NCI-H748 (cell line): ENCODE data around the gene TMEM132E.
A peak's percentile ranks its signal among the peaks of the same experiment; 100 is the strongest.
"Not testable (repeated sequence)": the region's sequence is repeated elsewhere in the genome, so short reads cannot be mapped to it uniquely, and the experiment has no call there.

ENCODE experiments used
- DNase-seq: peaks from one replicate; lab custom pipeline; 2025; ENCODE audit not compliant: unreplicated experiment; lab: John Stamatoyannopoulos, UW

Gene TMEM132E, protein sequence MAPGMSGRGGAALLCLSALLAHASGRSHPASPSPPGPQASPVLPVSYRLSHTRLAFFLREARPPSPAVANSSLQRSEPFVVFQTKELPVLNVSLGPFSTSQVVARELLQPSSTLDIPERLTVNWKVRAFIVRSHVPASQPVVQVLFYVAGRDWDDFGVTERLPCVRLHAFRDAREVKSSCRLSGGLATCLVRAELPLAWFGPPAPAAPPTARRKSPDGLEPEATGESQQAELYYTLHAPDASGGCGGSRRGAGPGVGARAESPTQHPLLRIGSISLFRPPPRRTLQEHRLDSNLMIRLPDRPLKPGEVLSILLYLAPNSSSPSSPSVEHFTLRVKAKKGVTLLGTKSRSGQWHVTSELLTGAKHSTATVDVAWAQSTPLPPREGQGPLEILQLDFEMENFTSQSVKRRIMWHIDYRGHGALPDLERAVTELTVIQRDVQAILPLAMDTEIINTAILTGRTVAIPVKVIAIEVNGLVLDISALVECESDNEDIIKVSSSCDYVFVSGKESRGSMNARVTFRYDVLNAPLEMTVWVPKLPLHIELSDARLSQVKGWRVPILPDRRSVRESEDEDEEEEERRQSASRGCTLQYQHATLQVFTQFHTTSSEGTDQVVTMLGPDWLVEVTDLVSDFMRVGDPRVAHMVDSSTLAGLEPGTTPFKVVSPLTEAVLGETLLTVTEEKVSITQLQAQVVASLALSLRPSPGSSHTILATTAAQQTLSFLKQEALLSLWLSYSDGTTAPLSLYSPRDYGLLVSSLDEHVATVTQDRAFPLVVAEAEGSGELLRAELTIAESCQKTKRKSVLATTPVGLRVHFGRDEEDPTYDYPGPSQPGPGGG (N-terminal part only)

DNA sequence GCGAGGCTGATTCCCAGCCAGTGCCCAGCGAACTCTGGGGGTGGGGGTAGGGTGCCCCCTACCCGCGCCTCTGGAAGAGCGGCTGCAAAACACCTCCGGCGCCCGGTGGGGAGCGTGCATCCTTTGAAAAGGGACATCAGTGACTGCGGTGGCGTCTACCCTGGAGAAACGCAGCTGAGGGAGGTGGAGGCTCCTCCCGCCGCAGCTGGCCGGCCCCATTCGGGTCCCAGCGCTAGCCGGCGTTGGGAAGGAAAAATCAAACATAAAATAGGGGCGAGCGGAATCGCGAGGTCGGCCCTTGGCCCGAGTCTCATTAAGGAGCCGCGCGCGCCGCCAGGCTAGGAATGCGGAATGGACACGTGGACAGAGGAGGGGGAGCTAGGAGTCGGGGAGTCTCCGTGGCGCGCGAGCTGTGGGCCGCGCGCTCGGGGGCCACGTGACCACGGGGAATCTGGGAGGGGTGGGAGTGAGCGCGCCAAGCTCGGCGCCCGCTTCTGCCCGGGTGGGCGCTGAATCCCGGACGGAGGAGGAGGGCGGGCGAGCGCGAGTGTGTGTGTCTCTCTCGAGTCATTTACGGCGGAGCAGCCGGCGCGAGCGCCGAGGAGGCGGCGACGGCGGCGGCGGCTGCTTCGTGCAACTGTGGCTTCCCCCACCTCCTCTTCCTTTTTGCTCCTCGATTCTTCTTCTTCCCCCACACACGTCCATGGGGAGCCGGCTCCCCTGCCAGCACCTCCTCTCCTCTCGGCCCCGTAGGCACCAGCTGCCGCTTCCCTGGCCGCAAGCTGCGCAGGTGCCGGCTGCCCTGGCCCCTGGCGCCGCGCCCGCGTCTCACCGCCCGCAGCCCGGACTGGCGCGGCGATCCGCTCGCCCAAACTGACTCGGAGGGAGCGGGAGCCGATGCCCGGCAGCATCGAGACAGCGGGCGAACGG, at the start of gene TMEM132E:
Gene TMEM132E, plus strand, starts transcription at position 566 of the 930 bp plus-strand sequence. CDS start 1,495 bp downstream, outside the sequence.
- DNase-seq: peak; percentile 56

DNA sequence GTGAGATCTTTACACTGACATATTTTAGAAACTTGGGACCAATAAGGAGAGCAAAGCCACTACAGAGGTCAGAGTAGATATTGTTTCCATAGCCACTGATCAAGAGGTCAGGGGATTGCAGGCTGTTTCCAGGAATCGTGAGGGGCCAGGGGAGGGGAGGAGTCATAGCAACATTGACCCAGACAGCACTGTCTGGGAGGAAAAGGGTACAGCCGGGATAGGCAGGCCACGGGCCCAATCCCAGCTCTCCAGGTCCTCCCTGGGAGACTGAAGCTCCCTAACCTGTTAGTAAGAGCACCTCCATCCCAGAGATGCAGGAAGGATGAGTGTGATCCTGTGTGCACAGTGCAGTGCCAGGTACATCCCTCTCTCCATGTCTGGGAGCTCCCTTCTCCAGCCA, 48.5 kb upstream of the TMEM132E start:
- no peak for DNase-seq

DNA sequence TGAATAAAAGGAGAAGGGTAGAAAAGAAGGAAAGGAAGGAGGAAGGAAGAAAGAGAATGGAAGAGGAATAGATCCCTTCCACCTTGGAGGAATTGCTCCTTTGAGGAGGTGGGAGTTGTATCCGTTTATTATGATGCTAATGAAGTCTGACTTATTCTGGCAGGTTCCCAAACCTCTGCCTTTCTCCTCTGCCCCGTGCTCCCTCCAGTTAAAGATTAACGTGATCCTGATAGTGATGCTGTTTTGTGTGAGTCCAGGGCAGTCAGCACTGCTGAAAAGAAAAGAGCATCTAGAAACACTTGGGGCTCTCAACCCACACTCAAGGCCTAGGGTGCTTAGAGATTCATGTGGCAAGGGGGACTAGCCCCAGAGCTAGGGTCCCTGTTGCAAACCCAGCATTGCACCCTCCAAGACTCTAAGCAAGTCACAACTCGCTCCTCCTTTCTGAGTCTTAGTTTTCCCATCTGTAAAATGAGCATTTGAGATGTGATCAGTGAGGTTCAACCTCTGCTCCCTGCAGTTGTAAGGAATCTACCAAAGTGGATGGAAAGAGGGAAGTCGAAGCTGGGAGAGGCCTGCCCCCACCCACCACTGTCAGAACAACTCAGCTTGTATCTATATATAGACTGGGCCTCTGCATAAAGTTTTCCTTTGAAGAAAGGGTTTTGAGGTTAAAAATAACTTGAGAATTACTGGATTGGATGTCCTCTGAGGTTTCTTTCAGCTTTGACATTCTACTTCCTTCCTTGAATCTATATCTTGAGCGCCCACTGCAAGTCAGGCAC, 46.9 kb upstream of the TMEM132E start:
- DNase-seq: no peak

DNA sequence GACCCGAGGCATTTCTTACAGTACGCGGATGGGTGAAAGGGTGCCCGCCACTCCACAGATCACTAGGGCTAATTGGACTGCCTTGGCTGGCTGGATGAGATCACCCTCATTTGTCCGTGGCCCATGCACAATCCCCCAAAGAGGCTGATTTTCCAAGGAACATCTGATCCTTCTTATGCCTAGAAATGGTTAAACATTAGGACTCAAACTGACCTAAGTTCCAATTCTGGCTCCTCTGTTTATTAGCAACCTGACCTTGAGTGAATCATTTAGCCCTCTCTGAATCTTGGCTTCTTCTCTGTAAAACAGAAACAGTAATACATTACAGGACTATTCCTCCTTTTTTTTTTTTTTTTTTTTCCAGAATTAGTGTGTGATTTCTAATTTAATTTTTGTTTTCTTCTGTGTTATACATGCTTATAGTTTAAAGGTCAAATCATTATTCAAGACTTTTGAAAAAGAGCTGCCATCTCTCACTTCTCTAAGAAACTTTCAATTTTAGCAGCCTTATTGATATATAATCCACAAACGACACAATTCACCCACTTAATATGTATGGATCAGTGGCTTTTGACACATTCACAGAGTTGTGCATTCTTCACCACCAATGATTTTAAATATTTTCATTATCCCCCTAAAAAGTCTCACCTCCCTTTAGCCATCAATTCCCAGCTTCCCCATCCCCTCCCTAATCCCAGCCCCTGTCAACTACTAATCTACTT, 45.4 kb upstream of the TMEM132E start:
- no peak for DNase-seq

DNA sequence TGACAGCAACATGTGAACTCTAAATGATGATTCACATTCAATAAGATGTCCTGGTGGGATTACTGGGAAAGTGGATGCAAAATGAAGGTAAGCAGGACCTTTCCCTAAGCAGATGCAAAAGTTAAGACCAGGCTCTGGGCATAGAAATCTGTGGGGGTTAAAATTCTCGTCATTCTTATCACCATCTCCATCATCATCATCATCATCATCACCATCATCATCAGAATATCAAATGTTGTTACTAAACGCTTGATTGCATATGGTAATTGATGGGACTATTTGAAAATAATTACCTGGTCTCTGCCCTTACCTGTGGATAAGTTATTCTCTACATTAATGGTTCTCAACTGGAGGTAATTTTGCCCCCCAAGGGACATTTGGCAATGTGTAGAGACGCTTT, 41.9 kb upstream of the TMEM132E start:
- DNase-seq: no peak

DNA sequence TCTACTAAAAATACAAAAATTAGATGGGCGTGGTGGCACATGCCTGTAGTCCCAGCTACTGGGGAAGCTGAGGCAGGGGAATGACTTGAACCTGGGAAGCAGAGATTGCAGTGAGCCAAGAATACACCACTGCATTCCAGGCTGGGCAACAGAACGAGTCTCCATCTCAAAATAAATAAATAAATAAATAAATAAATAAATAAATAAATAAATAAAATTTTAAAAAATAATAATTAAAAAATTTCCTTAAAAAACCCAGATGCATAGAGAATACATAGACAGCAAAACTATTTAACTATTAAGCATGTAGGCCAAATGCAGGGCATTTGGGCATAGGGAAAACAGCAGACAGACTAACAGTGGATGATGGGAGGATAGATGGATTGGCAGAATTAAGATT, 40.8 kb upstream of the TMEM132E start:
- not testable (repeated sequence) for DNase-seq

DNA sequence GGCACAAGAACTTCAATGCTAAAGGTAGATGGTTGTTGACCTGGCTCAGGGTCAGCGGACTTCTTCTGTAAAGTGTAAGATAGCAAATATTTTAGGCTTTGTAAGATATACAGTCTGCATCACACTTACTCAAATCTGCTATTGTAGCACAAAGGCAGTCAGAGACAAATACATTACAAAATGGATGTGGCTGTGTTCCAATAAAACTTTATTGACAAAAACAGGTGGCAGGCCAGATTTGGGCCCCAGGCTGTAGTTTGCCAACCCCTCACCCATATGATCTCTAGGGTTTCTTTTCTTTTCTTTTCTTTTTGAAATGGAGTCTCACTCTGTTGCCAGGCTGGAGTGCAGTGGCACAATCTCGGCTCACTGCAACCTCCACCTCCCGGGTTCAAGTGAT, 39.5 kb upstream of the TMEM132E start:
- no peak for DNase-seq

DNA sequence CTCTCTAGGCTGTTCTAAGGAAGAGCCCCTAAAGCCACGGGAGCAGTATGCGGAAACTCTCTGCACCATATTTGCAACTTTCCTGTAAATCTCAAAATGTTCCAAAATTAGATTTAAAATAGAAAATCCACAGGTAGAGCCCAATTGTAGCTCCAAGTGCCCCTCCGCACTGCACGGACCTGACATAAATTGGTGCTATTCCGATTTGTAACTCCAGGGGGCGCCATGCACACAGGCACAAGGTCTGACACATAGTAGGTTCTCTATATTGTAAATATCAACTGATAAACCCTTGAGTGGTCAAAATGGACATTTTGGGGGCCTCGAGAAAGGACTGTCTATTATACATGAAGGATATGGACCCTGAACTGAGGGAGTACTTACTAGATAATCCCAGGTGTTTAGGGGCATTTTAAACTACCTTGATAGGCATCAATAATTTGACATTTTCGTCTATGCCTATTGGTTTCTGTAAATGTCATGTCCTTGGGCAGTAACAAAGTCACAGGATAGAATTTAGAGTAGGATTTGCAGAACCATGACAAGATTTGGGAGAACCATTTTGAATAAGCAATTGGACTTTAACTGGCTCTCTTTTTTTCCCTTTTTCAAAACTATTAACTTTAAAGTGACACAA, 36.6 kb upstream of the TMEM132E start:
- DNase-seq: peak; percentile 4

DNA sequence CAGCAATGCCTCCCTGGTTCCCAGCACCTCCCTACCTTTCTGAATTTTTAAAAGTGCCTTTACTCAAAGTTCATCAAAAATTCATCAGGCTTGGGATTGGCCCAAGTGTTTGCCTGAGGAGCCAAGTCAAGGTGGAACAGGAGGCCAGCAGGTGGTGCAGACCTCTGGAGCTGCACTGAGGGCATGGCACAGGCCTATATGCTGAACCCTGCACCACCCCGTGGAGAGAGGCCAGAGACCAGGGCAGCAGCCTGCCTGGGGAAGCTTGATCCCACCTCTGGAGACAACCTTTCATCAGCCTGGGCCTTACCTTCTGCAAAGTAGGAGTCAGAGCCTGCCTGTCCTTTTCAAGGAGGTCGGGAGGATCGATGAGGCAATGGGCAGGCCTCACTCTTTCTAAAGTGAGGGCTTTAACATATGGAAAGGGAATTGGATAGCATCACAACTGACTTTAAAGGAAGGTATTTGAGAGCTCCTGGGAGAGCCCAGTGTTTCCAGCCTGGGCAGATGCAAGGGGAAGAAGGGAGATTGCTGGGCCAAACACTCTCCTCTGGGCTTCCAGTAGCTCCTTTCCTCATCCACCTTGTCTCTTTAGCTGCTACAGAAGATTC, 31.8 kb upstream of the TMEM132E start:
- no peak for DNase-seq

DNA sequence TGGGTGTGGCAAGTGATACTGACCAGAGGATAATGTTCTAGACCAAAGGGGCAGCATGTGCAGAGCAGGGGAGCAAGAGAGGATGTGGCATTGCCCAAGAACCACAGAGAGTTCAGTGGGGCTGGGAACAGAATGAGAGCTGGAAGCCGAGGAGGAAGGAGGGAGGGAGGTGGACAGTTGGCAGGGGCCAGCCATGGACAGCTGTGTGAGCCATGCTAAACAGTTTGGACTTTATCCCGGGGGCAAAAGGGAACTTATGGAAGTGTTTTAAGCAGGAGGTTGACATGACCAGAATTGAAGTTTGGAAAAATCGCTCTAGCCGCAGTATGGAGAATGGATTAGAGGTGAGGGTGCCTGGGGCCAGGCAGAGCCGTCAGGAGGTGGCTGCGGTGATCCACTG, 29.4 kb upstream of the TMEM132E start:
- no peak for DNase-seq

DNA sequence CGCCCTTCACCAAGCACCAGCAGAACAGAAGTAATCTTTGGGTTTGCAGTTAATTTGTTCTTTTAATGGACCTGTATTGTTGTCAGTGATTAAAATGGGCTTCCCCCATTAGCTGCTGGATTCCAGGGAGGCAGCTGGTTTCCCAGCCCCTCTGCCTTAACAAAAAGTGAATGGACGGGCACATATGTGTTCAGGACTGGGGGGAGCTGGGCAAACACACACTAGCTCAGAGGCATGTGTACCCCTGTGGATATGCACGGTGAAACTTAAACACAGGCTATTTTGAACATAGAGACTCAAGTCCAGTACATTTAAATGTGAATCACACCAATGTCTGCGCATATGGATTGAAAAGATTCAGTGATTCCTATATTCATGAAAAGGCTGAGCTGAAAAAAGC, 25.5 kb upstream of the TMEM132E start:
- DNase-seq: no peak

DNA sequence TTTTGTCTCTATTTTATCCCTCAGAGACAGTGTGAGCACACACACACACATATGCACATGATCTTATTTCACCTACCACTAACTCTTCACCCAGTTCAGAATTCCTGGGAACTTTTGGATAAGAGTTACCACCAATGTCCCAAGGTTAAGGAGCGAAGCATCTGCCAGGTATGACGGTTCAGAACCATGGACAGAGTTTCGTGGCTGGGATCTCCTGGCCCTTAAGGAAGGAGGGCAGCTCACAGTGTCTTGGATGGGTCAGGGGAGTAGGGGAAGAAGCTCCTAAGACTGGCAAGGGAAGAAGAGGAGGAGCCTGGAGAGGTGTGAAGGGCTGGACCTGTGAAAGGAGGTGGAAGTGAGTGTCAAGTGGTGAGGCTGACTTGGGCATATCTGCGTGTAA, 23.0 kb upstream of the TMEM132E start:
- DNase-seq: no peak

DNA sequence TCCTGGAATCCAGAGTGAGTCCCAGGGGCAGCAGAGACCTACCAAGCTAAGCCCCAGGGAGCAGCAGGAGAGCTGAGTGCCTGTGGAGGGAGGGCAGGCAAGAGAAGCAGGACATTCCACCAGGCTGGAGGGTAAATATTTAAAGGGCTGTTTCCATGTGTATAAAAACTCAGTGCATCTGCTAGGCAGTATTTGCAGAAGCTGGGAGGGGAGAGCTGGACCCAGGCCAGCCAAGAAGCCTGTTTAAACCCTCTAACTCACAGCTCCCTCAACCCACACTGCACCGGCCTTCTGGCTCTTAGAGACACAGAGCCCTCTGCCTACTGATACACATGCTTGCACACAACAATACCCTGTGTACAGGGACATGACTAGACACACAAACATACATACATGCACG, 22.5 kb upstream of the TMEM132E start:
- DNase-seq: no peak

DNA sequence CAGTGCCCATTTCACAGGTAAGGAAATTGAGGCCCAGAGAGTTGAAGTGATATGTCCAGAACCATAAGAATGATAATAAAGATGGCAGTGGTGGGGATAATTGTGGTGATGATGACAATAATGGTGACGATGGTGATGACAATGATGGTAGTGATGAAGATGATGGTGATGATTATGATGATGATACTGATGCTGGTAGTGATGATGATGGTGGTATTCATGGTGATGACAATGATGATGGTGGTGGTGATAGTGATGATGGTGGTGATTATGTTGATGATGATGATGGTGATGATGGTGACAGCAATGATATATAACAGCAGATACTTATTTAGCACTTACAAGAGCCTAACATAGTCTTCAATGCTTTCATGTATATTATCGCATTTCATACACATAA, 18.1 kb upstream of the TMEM132E start:
- no peak for DNase-seq

DNA sequence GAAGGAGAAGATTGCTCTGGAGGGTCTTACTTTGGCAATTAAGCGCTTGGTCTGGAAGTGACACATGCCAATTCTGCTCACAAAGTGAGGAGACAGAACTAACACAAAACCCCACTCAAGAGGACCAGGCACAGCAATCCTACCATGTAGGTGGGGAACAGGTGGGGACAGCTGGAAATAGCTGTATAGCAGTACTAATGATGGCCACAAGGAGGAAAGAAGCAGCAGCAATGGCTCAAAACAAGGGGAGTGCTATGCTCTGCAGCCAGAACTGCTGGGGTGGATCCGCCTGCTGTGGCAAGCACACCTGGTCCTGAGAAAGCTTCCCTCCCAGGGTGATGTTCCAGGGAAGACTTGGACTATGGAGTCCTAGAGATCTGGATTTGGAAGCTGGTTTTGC, 17.0 kb upstream of the TMEM132E start:
- peak; percentile 13 for DNase-seq

DNA sequence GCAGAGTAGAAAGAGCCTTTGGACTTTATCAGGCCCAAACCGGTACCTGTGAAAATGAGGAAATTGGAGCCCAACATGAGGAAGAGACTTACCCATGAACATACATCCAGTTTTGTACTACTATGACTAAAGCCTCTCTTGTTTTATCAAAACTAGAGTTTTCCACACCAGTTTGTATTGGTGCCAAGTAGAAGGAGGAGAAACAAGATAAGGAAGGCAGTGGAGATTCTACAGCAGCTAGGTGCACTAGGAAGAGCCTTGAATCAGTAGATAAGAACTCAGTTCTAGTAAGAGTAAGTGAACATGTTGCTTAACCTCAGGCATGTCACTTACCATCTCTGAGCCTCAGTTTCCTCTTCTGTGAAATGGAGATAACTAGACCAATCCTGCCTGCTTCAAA, 13.7 kb upstream of the TMEM132E start:
- no peak for DNase-seq

DNA sequence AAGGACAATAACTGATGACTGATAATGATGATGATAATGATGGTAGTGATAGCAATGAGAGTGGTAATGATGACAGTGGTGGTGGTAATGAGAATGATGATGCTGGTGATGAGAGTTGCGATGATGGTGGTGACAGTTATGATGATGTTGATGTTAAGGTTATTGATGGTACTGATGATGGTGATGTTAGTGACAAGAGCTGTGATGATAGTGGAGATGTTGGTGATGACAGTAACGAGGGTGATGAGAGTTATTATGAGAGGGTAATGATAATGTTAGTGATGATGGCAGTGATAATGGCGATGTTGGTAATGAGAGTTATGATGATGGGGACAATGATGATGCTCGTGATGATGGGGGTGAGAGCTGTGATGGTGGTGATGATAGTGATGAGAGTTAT, 13.2 kb upstream of the TMEM132E start:
- no peak for DNase-seq

DNA sequence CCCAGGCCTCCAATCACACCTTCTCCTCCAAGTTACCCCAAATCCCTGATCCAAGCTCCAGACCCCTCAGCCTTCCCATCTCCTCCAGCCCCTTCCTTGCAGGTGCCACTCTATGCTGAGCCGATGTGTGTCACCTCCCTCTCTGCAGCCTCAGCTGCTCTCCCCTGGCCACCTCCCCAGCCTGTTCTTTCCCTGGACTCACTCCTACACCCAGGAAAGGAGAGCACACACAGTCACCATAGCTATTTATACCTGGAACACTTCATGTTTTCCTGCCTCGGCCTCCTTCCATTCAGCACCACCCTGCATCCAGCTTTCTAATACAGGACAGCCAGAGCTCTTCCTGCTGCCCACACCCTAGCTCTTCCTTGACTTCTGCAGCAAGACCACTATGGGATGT, 12.5 kb upstream of the TMEM132E start:
- no peak for DNase-seq
